GM19452 (cell line): ENCODE results near the gene RBM14.
"Not testable (repeated sequence)": the region's sequence is repeated elsewhere in the genome, so short reads cannot be mapped to it uniquely, and the experiment has no call there.

ENCODE experiments used
- ATAC-seq: cut with Tn5 transposase; IDR thresholded peaks from one replicate; pipeline ENCODE4 v1.9.1; 2021; ENCODE audit not compliant: unreplicated experiment

Gene RBM14

DNA sequence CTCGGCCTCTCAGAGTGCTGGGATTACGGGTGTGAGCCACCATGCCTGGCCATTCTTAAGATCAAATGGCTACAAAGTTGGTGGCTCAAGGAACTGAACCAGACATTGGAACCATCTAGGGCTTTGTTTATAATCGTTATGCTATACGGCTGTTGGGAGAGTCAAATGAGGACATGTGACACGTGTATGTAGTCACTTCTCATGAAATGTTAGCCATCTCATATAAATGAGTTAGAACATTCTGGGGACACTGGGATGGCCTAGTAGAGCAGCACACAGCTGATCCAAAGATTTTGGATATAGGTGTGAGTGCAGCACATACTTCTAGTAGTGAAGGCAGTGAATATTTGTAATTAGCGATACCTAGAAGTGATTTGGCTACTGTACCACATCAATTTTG, 15.5 kb downstream of the RBM14 start:
- no peak for ATAC-seq

DNA sequence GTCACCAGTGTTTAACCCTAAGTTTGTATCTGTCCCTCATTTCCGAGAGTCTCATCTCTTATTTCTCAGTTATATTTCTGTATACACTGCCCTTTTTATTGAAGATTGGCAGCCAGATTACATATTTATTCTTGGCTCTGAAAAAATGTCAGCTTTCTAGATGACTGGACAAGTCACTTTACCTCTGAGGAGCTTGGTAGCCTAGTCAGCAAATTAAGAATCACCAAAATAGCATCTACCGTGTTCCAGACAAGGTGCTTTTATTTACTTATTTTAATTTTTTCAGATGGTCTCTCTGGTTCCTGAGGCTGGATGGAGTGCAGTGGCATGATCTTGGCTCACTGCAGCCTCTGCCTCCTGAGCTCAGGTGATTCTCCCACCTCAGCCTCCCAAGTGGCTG, 16.5 kb downstream of the RBM14 start:
- ATAC-seq = no peak

DNA sequence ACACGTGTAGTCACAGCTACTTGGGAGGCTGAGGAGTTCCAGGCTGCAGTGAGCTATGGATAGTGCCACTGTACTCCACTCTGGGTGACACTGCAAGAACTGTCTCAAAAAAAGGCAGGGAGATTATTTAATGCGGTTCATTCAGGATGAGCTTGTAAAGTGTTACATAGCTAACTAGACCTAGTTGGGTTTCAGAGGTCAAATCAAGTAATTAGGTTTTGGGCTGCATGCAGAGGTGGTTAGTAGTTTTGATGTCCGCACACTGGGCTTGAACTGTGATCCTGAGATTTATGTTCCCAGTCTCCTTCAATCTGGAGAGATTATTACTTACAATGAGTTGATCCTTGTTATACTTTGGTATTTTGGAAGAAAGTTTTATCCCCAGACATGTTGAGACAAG, 20.0 kb downstream of the RBM14 start:
- no peak for ATAC-seq

DNA sequence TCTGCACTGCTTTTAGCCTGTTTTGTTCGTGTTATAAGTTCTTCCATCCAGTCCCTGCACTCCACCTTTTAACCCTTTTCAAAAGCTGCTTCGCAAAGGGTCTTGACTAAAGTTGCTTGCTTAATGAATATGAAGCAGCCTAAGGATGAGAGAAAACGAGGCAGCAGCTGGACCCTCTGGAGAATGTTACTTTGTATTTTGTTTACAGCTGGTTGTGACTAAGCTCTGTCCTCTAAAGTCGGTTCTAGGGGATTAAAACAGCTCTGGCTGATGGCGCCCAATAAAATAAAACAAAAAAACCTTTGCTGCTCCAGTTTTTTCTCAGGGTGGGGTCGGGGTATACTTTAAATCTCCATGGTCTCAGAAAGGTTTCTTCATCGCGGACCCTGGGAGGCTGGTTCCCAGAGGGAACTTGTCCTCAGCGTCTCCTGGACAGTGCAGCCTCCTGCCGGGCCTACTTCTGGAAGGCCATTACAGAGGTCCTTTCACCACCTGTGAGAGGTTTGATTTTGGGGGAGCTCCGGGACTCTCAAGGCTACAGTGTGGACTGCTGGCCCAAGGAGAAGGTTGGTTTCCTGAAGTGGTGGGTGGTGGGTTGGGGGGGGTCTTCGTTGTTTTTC, 21.2 kb downstream of the RBM14 start:
- ATAC-seq = no peak

DNA sequence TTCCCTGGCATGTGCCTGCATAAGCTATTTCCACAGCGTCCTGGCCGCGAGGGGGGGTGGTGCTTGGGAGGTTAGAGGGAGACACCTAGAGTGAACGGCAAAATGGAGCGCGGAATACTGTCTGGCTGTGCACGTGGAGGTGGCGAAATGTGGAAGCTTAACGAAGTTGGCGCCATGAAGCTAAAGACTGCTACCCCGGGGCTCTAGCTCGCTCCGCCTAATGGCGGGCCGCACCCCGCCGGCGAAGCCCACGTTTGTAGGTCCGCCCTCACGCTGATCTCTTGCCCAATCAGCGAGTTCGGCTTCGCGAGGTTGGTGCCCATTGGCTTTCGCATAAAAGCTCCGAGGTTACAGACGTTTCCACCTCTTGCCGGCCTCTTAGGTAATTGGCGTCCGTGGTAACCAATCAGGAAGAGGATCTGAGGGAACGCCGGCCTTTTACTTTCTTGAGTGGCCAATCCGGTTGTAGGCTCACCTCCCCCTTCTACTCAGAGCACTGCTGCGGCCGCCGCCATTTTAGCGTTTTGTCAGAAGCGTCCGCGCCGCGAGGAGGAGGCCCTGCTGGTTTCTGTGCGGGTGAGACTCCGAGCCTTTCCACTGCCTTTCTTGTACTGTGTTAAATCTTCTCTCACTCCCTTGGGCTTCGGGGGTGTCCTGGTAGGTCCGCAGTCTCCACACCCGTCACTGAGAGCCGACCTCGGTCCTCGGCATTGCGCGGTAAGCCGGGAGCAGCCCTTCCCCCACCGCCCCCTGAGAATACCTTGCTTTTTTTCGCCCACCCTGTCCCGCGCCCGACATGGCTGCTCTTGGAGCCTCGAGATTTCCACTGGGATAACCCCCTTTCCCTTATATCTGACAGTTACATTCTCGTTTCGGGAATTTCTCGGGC, 22.0 kb downstream of the RBM14 start, which contains the start of gene RBM4:
Gene RBM4 (plus strand): TSS at position 527 of the 889 bp plus-strand sequence. CDS start 1,009 bp downstream, outside the sequence.
- peak; percentile 93 for ATAC-seq

DNA sequence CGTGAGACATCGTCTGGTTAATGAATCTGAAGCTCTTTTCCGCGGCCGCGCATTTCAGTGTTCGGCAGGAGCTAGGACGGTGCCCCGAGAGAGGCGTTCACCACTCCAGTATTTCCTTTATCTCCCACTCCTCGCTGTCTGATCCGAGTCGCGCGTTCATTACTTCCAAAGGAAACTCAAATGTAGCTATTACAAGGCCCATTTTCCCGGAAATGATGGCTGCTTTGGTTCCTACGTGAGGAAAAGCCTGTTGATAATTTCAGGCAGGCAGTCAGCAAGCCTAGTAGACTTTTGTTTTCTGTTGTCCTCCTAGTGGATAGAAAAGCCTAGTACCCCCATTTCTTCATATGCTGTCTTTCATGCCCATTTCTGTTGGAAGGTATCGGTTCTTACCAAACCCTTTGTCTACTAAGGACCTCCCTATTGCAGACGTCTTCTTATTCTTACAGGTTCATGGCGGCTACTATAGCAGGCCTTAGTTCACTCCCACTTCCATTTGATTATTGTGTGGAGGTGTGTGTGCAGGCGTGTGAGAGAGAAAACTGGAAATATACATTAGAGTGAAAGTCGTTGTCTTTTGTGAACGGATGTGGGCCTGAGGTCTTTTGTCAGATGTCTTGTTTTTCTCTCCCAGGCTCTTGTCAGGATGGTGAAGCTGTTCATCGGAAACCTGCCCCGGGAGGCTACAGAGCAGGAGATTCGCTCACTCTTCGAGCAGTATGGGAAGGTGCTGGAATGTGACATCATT, 22.8 kb downstream of the RBM14 start:
- ATAC-seq = no peak

DNA sequence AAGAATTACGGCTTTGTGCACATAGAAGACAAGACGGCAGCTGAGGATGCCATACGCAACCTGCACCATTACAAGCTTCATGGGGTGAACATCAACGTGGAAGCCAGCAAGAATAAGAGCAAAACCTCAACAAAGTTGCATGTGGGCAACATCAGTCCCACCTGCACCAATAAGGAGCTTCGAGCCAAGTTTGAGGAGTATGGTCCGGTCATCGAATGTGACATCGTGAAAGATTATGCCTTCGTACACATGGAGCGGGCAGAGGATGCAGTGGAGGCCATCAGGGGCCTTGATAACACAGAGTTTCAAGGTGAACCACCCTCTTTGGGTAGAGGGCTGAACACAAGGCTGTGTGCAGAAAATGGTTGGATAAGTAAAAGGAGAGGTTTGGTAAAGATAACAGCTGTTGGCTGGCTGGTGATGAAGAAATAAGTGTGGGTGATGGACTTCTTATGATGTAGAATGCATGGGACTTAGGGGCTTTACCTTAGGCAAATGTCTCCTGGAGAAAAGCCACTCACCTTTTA, 23.4 kb downstream of the RBM14 start:
- ATAC-seq = not testable (repeated sequence)

DNA sequence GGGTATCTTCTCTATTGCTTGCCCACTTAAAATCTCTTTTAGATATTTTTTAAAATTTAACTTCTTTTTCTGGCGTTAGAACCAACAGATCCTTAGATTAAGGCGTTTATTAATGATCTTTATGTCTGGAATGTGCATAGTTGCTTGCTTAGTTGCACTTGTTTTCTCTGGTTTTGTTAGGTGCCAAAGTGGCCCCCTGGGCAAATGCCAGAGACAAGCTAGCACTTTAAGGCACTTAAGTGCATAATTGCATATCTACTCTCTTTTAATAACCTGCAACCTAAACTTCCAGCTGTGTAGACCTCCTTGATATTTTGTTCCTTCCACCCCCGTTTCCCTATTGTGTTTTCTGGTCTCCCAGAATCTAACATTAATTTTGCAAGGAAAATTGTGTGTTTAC, 25.4 kb downstream of the RBM14 start:
- no peak for ATAC-seq

DNA sequence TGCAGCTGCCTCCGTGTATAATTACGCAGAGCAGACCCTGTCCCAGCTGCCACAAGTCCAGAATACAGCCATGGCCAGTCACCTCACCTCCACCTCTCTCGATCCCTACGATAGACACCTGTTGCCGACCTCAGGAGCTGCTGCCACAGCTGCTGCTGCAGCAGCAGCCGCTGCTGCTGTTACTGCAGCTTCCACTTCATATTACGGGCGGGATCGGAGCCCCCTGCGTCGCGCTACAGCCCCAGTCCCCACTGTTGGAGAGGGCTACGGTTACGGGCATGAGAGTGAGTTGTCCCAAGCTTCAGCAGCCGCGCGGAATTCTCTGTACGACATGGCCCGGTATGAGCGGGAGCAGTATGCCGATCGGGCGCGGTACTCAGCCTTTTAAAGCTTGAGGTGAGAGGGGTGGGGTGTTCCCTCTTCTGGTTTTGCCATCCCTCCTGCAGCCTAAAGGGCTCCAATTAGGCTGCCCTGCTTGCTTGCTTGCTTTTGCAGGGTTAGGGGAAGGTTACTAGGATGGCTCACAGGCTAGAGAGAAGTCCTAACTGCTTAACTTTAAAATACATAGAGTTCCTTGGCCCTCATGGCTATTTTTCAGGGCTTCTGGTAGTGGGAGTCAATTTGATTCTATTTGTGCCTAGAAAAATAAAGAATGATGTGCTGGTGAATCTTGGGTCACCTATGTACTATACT, 27.5 kb downstream of the RBM14 start:
- ATAC-seq = no peak

DNA sequence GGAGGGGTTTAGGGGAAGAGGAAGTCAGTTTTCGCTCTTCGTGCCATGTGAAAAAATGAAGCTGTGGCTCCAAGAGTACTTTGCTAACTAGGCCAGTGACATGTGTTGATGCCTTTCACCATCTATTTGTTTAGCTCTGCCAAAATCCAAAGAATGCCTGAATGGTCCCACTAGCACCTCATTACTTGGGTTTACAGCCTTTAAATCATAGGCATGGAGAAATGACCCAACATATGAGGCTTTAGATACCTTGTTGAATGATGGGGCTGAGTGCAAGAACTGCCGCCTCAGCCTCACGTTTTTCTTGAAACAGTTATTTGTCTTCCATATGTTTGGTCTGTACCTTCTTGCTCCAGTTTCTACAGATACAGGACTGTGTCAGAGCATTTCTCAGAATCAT, 30.4 kb downstream of the RBM14 start:
- ATAC-seq = no peak

DNA sequence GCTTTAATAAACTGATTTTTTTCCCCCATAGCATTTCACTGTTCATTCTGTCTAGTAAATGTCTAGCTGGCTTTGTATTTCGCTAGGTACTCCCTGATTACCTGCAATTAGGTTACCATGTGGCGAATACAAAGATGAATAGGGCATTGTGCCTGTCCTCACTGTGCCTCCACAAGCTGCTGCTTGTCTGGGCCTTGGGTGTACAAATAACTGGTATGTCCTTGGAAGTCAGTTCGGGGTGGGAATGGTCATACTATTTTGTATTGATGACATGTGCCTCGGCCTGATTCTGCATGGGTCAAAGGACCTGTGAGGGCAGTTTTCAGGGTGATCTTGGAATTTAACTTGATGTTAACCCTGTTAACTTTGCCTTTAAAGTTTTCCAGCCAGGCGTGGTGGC, 33.5 kb downstream of the RBM14 start:
- ATAC-seq = no peak

DNA sequence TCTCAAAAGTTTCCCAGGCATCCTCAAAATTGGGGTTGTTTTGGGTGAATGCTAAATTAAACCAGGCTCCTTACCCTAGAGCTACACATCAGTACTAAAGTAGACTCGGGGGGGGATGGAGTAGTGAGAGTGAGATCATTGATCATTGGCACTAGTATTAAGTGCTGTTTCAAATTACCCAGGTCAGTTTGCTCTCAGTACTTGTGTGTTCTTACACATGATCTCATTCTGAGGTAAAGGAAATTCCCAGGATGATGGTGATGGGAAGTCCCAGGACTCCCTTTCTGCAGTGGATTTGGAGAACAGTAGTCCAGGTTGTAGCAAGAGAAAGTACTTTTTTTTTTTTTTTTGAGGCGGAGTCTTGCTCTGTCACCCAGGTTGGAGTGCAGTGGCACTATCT, 34.6 kb downstream of the RBM14 start:
- ATAC-seq = no peak

DNA sequence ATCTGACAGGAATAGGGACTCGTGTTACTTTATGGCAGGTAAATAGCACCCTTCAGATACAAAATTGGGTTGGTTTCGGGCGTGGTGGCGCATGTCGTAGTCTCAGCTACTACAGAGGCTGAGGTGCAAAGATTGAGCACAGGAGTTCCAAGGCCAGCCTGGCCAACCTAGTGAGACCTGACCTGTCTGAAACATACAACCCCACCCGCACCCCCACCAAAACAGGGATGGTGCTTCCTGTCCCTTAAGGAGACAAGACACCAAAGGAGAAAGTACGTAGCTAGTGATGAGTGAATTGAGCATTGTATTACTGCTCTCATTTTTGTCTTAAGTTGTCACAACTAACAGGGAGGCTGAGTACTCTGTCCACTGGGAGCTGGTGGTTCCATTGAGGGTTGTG, 36.2 kb downstream of the RBM14 start:
- no peak for ATAC-seq

DNA sequence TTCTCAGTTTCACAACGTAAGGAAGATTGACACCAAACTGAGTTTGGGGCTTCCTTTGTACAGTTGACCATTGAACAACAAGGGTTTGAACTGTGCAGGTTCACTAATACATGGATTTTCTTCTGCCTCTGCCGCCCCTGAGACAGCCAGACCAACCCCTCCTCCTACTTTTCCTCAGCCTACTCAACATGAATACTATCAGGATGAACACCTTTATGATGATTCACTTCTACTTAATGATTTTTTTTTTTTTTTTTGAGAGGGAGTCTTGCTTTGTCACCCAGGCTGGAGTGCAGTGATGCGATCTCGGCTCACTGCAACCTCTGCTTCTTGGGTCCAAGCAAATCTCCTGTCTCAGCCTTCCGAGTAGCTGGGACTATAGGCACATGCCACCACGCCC, 36.7 kb downstream of the RBM14 start:
- ATAC-seq = no peak

DNA sequence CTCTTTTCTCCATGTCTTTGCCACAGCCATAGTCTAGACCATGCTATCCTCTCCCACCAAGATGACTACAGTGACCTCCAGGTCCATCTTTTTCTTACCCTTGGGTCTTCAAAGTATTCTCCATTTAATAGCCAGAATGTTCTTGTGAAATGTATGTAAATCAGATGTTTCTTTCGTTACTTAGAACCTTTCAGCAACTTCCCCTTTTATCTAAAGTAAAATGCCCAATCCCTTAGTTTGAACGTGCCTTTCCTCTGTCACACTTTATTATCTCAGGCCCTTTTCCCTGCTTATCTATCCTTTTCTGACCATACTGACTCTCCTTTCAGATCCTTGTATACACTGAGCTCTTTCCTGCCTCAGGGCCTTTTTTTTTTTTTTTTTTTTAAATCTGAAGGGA, 43.3 kb downstream of the RBM14 start:
- no peak for ATAC-seq

DNA sequence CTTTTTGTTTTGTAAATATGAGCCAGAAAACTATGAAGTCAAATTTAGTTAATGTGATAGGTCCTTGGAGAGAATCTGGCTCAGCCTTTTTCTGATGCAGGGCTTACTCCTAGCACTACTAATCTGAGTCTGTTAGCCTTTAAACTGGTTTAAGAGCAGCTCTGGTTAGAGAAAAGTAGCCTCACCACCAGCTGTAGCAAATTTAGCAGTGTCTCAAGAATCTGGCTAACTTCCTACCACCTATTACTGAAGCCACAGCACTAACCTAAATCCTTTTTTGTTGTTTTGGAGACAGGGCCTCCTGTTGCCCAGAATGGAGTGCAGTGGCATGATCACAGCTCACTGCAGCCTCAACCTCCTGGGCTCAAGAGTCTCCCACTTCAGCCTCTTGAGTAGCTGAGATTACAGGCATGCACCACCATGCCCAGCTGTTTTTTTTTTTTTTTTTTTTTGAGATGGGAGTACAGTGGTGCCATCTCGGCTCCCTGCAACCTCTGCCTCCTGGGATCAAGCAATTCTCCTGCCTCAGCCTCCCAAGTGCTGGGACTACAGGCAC, 47.4 kb downstream of the RBM14 start:
- no peak for ATAC-seq

DNA sequence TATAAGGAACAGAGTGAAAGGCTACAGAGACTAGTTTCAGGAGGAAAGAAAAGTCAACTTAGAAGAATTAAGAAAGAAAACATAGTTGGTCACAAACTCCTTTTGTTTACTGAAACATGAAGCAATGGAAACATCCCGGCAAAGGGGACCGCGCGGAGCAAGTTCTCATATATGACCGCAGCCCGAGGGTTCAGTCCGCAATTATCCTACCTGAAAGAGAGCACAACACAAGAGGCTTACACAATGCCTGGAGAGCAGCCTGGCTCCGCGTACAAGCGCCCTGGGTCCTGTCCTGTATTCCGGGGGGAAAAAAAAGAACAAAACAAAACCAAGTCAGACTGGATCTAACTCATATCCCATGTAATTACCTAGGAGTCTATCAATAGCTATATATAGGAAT, 48.9 kb downstream of the RBM14 start:
- no peak for ATAC-seq

DNA sequence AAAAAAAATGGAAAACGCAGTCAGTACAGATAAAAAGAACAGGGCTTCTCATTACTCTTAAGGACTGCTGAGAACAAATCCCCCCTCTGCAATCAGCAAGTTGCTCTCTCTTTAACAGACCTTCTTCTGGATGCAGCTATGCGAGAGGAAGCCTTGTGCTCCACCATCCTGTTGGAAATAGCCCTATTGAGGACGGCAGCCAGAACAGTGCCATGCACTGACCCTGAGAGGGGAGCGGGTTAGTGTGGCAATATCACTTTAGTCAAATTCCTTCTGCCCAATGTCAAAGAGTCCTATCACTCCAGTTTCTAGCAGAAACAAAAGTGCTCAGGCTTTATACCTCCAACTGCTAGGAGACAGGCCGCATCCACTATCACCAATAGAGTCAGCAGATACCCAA, 54.4 kb downstream of the RBM14 start:
- no peak for ATAC-seq

DNA sequence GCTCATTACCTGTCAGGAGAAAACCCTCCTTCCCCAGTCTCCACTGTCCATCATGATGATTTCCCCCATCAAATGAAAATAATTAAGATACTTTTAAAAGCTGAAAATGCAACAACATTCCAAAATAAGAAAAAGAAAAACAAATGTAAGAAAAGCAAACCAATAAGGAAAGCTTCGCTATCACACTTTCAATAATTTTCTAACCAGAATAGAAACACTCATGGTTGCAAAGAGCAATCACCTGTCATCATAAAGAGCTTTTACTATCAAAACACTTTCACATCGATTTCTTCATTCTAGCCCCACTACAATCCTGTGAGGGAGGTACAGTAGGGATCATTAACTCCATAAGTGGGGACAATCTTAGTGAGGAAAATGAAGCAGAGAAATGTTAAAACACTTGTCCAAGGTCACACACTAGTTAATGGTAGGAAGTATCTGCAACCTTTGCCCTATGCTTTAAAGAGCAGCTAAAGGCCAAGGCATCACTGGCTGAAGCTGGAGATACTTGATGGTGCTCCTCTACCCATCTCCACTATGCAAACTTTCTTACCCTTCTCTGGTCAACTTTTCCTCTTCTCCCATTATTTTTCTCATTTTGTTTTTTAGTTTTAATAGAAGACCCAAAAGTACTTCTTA, 58.7 kb downstream of the RBM14 start:
- no peak for ATAC-seq

DNA sequence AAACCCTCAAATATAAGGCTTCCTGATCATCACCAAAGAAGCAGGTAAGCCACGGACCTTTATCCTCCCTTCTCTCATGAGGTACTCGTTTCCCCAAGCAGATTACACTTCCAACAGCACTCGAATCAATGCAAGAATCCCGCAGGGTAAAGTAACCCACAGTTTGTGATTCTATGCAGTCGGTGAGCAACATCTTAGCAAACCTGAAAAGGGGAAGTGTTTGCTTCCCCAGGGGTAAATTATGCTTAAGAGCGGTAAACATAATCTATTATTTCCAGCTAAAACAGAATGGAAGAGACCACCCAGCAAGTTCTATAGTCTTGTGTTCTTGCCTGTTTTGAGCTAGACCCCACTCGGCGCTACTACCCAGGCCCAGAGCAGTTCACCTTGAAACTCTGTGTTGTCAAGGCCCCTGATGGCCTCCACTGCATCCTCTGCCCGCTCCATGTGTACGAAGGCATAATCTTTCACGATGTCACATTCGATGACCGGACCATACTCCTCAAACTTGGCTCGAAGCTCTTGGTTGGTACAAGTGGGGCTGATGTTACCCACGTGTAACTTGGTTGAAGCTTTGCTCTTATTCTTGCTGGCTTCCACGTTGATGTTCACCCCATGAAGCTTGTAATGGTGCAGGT, 60.0 kb downstream of the RBM14 start:
- no peak for ATAC-seq
